Measurements from ENCODE around the gene DPYD.

The DPYD gene

GRCh38 chr1:97209381-97209957, 711.4 kb downstream of the DPYD start:
- DNase-seq (ENCODE audit: low spot score): no peak
- TF ChIP-seq CTCF (conservative IDR thresholded peaks at IDR 0.05; ENCODE audit: low read depth): no peak
- ChIA-PET CTCF (no interaction called here), POLR2A (ENCODE audit: low non-redundant PET) (no interaction called here)
- H3K27ac ChIP-seq: no peak overlapping the region

- ChIA-PET POLR2A (ENCODE audit: low non-redundant PET) (no interaction called here), CTCF (no interaction called here)
- no peak for DNase-seq (ENCODE audit: low spot score)
- H3K27ac ChIP-seq: no peak overlapping the region
- no peak for TF ChIP-seq CTCF (conservative IDR thresholded peaks at IDR 0.05; ENCODE audit: low read depth)
Observed at GRCh38 chr1:97207868-97208267, 713.0 kb downstream of the DPYD start.

GRCh38 chr1:97204468-97204867, 716.4 kb downstream of the DPYD start:
- CTCF ChIA-PET: no interaction called here
- no peak for DNase-seq (ENCODE audit: low spot score)
- POLR2A ChIA-PET (ENCODE audit: low non-redundant PET): no interaction called here
- H3K27ac ChIP-seq: no peak overlapping the region
- no peak for TF ChIP-seq CTCF (conservative IDR thresholded peaks at IDR 0.05; ENCODE audit: low read depth)

GRCh38 chr1:97202481-97203380, 718.1 kb downstream of the DPYD start:
- CTCF ChIA-PET: no interaction called here
- no peak overlapping the region for H3K27ac ChIP-seq
- POLR2A ChIA-PET (ENCODE audit: low non-redundant PET): no interaction called here
- no peak for TF ChIP-seq CTCF (conservative IDR thresholded peaks at IDR 0.05; ENCODE audit: low read depth)
- no peak for DNase-seq (ENCODE audit: low spot score)

- ChIA-PET POLR2A (ENCODE audit: low non-redundant PET) (interaction anchor here (0.6 kb wide), 1 partner anchor 82 kb away, joined by 3 read pairs; no protein-coding TSS in a partner anchor), CTCF (interaction anchor here (0.6 kb wide), 1 partner anchor 10 kb away, joined by 4 read pairs; no protein-coding TSS in a partner anchor)
- TF ChIP-seq CTCF (conservative IDR thresholded peaks at IDR 0.05; ENCODE audit: low read depth): no peak
- no peak overlapping the region for H3K27ac ChIP-seq
- DNase-seq (ENCODE audit: low spot score): no peak
Observed at GRCh38 chr1:97201641-97202040, 719.2 kb downstream of the DPYD start.

GRCh38 chr1:97200595-97200994, 720.2 kb downstream of the DPYD start:
- DNase-seq (ENCODE audit: low spot score): no peak

More at GRCh38 chr1:97200595-97200994, 720.2 kb downstream of the DPYD start:
- POLR2A ChIA-PET (ENCODE audit: low non-redundant PET): no interaction called here
- CTCF ChIA-PET: interaction anchor here (0.6 kb wide), 1 partner anchor 34 kb away, joined by 3 read pairs; no protein-coding TSS in a partner anchor
- TF ChIP-seq CTCF (conservative IDR thresholded peaks at IDR 0.05; ENCODE audit: low read depth): no peak
- H3K27ac ChIP-seq: no peak overlapping the region
